ENCODE measurements around the gene KRTAP4-3.
"Not testable (repeated sequence)": the region's sequence is repeated elsewhere in the genome, so short reads cannot be mapped to it uniquely, and the experiment has no call there.

Gene KRTAP4-3

DNA sequence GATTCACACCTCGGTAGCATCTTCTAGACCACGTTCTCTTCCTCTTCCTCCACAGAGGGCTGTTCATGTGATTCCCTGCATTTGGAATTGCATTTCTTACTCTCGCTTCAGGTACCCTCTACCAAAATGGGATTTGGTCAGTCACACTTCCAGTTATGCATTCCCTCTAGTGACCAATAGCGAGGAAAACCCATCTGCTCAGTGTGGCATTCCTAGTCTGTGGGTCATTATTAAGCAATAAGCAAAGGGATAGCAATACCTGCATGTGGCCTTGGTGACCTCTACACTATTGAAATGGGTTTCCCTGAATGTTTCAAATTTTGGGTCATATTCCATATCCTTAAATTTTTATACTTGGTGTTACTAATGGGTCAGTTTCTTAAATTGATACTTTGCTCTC is 18.0 kb downstream of the KRTAP4-3 start:
- DNase-seq, result no peak

DNA sequence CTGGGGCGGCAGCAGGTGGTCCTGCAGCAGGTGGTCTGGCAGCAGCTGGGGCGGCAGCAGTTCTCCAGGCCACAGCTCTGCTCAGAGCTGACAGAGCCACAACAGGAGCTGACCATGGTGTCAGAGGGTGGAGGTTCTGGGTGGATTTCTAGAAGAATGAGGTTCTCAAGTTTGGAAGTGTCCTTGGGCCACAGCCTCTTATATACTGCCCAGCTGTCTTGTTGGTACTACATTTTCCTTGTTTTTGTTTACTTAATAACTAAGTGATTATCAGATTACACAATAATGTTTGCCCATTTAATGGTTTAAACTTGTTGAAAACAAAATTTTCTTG is 18.4 kb downstream of the KRTAP4-3 start, which contains the start of gene KRTAP4-5:
Gene KRTAP4-5, minus strand, starts transcription at position 174 of the 334 bp plus-strand sequence. Its CDS starts 58 bp downstream, at position 116.
- DNase-seq, result no peak

DNA sequence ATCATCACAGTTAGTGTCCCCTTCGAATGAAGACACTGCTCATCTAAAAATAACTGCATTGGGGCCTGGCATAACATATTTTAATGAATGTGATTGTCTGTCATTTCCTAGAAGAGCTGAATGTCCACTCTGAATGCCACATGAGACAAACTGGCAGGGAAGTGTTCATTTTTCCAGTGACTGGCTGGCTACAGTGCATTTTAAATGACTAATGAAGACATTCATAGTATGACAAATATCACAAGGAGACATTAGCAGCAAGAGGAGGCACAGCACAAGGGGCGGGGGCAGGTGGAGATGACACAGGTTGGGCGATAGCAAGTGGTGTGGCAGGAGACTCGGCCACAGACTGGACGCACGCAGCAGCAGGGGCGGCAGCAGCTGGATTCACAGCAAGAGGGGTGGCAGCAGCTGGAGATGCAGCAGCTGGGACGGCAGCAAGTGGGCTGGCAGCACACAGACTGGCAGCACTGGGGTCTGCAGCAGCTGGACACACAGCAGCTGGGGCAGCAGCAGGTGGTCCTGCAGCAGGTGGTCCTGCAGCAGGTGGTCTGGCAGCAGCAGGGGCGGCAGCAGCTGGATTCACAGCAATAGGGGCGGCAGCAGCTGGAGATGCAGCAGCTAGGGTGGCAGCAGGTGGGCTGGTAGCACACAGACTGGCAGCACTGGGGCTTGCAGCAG is 18.9 kb downstream of the KRTAP4-3 start:
- DNase-seq, result not testable (repeated sequence)

DNA sequence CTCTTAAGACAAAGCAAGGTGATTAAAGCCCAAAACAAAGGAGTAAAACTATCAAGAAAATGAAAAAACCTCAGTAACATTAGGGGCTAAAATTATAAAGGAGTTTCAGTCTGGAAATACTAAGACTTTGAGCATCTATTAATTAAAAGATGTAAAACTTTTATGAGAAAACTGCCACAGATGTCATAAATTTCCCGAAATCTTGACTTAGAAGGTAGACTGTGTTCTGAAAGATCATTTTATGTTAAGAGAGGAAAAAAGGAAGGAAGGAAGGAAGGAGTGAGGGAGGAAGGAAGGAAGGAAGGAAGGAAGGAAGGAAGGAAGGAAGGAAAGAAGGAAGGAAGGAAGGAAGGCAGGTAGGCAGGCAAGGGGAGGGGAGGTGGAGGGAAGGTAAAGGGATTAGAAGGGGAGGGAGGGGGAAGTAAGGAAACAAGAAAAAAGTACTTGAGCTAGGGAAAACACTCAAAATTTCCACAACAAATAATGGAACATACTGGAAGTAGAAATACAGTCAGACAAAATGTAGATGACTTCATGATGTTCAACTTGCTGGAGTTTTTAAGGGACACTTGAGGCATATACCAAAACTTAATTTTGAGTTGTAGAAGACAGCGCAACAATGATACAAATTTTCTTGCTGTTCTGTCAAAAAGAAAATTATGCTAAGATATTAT is 20.4 kb downstream of the KRTAP4-3 start:
- DNase-seq, result no peak

DNA sequence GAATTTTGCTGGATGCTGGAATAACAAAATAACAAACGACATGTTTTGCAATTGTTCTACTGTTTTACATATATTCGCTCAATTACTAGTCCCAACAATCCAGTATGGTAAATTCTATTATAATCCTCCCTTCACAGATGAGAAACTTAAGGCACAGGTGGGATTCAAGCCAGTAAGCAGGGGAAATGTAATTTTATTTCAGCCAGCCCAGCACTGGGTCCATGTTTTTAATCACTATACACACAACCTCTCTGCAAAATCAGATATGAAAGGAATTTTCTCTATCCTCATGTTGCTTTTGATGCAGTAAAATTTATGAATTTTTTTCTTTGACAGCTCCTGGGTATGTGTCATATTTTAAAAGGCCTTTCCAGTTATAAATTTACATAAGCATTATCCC is 22.8 kb downstream of the KRTAP4-3 start:
- no peak for DNase-seq

DNA sequence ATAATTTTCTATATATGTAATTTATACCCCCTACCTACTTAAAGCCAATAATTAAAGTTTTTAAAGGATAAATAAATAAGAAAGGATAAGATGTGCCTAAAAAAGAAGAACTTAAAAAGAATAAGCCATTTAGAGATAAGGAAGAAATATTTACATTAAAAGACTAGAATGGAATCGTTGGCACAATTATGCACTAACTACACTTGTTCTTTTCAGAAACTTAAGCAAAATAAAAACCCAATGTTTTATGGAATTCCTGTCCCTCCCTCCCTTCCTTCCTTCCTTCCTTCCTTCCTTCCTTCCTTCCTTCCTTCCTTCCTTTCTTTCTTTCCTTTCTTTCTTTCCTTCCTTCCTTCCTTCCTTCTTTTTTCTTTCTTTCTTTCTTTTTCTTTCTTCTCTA is 23.2 kb downstream of the KRTAP4-3 start:
- DNase-seq, result no peak

DNA sequence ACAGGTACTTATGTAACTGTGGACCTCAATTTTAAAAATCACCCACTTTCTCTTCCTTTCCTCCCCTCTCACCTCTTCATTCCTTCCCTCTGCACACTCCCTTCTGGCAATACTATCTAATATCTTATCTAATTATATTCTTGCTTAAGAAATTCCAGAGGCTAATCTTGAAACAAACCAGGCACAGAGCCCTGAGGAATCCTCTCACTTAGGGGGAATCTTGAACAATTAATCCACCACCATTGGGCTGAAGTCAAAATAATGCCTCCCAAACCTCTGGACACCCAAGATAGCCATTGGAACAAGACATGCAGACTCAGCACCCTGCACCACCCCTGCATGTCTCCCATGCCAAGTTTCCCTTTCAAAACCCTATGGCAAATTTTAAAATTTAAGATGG is 26.7 kb downstream of the KRTAP4-3 start:
- DNase-seq, result no peak

DNA sequence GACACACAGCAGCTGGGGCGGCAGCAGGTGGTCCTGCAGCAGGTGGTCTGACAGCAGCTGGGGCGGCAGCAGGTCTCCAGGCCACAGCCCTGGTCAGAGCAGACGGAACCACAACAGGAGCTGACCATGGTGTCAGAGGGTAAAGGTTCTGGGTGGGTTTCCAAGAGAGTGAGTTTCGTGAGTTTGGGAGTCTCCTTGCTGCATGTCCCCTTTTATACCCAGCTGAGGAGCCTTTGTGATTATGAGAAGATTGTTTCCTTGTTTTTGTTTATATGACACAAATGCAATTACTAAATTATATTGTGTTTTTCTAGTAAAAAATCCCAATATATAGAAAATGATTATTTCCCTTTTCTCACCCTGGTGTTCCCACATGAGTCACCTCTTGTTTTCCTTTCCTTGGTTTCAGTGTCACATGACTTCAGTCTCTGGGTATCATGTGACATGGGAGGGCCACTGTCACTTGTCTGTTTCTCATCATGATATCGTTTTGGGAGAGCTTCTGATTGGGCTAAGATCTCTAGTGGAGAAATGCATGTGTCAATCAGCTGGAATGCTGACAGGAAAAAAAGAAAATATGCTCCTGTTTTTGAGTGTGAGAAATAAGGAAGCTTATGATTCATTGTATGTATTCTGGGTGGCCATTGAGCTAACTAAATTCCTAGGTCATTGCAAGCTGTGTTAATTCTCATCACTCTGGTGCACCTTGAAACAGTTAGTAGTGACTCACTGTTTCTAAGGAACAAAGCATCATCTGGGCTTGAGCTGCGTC is 27.5 kb downstream of the KRTAP4-3 start, which contains the start of gene KRTAP4-6:
Gene KRTAP4-6, minus strand, starts transcription at position 185 of the 772 bp plus-strand sequence. Its CDS starts 57 bp downstream, at position 128.
- peak; percentile 20 for DNase-seq

DNA sequence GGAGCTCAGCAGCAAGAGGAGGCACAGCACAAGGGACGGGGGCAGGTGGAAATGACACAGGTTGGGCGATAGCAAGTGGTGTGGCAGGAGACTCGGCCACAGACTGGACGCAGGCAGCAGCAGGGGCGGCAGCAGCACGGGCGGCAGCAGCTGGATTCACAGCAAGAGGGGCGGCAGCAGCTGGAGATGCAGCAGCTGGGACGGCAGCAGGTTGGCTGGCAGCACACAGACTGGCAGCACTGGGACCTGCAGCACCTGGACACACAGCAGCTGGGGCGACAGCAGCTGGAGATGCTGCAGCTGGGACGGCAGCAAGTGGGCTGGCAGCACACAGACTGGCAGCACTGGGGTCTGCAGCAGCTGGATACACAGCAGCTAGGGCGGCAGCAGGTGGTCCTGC is 28.2 kb downstream of the KRTAP4-3 start:
- not testable (repeated sequence) for DNase-seq

DNA sequence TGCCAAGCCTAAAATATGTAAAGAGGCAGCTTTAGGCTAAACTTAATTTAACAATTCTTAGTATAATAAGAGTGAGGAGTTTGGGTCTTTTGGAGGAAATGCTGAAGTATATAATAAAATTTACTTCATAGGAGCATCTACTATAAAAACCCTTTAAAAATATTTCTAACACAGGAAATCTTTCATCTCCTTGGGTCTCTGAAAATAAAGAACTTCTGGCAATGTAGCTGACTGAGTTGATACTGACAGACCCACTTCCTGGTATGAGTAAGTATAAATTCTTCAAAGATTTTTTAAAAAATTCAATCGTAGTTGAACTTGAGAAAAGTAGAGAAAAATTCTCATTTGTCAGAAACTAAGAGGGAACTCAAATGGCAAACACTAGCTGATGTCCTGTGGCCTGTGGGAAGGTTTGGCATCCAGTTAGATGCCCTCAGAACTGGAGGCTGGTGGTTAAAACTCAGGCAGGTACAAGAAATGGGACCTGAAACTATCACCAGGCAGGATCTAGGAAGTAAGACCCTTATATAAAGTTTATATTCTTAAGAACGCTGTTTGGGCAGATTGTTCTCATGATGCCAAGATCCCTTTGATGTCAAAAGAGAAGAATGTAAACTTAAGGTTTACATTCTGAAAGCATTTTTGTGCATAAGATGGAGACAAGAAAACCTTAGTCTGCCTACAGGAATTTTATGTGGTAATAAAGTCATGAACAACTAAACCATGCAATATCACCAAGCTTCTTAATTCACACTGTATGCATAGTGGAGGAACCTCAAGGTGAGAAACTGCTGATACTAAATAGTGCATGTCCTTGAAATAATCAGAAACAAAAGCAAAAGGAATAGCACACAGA is 33.9 kb downstream of the KRTAP4-3 start:
- DNase-seq, result no peak

DNA sequence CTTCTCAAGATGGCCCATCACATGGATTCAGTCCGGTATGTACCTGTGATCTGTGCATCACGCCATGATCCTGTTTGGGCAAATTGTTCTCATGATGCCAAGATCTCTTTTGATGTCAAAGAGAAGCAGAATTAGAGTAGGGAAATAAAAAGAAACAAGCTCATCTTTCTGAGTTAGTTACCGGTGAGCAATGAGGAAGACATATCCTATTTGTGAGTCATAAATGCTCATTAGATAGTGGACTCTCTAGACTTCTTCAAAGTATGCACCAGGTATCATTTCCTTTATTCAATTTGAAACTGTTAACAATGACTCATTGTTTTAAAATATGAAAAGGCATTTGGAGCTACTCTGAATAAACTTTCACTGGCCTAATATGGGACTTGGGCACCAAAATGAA is 36.0 kb downstream of the KRTAP4-3 start:
- peak; percentile 13 for DNase-seq

DNA sequence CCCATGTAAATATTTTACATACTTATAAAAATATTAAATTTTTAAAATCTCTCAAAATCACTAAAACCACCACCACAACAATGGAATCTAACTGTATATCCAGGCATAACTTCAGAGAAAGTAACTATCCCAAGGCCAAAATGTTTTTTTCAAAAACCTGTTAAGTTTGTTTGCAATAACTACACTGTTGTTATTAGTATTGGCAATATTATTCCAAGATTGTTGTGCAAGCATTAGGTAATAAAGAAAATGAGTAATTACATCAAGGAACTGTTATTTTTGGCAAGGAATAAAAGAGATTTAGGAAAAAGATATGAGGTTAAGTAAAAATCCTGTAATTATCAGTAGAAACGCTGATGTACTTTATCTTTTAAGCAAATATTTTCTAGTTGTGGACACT is 40.6 kb downstream of the KRTAP4-3 start:
- no peak for DNase-seq

DNA sequence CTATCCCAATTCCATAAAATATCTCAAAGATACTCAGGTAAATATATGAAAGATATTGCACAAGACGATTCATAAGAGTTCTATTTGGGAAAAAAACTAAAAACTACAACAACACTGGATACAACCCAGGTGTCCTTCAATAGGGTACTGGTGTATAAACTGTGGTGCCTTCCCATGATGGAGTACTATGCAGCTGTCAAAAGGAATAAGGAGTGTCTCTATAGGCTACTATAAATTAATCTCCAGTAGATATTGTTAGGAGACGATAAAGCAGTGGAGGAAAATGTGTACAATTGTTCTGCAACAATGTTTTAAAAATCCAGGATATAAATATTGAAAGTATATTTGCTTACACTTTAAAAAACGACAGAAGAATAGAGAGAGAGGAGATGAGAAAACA is 41.6 kb downstream of the KRTAP4-3 start:
- DNase-seq, result no peak

DNA sequence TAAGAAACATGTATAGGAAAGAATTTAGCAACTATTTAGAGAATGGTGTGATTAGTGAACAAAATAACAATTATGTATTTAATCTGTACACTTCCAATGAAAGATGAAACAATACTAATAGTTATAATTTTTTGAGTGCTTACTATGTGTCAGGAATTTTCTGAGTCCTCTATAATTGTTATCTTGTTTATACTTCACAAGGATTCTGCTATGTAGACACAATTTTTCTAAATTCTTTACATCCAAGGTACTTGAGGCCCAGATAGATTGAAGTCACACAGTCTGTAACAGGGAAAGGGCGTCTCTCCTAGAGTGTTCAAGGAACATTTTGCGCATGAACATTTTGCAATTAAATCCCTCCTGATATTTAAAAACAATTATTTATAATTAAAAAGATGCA is 43.0 kb downstream of the KRTAP4-3 start:
- no peak for DNase-seq

DNA sequence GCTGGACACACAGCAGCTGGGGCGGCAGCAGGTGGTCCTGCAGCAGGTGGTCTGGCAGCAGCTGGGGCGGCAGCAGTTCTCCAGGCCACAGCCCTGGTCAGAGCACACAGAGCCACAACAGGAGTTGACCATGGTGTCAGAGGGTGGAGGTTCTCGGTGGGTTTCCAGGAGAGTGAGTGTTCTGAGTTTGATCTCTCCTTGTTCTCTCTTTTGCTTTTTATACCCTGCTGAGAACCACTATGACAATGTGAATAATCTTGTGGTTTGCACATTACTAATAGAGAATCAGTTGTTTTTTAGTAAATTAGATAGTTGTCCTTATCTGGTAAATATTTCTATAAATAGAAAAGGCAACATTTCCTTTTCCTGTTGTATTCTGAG is 44.0 kb downstream of the KRTAP4-3 start, which contains the start of gene KRTAP4-12:
Gene KRTAP4-12, minus strand, starts transcription at position 192 of the 381 bp plus-strand sequence. Its CDS starts 60 bp downstream, at position 132.
- not testable (repeated sequence) for DNase-seq

DNA sequence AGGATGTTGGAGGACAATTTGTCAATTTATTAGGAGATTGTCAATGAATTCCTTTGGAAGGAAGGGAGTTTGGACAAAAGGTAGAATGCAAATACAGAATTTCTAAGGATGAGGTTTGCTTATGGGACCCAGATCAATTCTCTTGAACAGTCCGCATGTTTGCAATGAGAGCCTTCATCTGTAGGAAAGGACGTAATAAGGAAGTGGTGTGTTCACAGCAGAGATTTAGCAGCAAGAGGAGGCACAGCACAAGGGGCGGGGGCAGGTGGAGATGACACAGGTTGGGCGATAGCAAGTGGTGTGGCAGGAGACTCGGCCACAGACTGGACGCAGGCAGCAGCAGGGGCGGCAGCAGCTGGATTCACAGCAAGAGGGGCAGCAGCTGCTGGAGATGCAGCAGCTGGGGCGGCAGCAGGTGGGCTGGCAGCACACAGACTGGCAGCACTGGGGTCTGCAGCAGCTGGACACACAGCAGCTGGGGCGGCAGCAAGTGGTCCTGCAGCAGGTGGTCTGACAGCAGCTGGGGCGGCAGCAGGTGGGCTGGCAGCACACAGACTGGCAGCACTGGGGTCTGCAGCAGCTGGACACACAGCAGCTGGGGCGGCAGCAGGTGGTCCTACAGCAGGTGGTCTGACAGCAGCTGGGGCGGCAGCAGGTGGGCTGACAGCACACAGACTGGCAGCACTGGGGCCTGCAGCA is 44.6 kb downstream of the KRTAP4-3 start:
- not testable (repeated sequence) for DNase-seq

DNA sequence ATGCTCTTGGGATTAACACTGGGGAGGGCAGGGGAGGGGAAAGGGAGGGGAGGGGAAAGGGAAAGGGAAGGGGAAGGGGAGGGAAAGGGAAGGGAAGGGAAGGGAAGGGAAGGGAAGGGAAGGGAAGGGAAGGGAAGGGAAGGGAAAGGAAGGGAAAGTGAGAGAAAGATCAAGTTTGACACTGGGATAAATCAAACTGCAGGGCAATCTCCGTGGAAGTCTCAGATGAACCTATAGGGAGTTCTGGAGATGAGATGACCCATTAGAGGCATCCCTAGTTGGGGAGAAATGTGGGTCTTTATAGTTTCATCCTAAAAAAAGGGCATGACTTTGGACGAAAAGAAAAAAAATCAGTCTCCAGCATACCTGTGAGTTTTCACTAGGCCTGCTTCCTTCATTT is 46.3 kb downstream of the KRTAP4-3 start:
- DNase-seq, result no peak

DNA sequence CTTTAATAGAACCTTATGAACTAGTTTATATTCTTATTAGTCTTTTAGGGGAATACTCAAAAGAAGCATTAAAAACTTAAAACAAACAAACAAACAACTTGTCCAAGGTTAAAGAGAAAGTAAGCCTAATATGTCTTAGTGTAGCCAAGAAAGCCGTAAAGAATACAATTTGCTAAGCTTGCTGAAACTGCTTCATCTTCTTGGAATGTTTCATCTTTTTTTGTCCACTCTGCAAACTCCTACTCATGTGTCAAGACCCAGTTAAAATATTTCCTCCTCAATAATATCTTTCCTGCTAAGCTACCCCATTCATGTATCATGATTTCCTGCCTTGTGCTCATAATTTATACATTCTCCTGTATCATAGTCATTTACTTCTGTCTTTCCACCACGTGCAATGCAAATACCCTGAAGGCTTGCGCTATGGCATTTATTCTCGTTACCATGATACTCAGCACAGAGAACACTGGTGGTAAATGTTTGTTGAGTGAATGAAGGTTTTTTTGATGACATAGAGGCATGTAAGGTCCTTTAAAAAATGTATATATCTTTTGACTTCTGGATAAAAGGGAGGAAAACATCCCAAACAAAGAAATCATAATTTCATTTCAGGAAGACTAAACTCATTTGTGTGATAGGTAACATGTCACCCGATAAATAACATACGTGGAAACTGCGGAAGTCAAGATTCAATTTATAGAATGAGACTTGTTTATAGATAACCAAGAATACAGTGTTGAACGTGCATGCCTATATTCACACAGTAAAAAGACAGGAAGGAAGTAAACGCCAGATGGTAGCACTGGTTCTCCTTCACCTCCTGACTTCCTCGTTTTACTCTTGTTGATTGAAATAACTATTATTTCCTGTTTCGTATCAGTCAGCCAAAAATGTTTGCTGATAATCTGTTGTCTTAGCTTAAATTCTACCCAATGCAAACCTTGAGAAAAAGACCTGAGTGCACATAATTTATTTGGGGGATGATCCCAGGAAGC is 48.0 kb downstream of the KRTAP4-3 start:
- DNase-seq, result not testable (repeated sequence)

DNA sequence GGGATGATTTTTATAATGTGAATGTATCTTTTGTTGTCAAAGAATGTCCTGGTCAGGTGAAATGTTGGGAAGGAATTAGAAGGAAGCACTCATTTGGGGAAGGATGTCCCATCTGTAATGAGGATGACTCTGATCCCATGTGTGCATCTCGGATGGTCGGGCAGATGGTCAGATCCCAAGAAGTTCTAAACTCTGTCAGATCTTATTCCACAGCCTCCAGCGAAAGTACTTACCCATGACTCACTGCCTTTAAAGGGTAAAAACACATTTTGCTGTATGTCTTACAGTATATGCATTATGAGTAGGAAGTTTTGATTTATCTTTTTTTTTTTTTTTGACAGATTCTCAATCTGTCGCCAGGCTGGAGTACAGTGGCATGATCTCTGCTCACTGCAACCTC is 49.3 kb downstream of the KRTAP4-3 start:
- no peak for DNase-seq

DNA sequence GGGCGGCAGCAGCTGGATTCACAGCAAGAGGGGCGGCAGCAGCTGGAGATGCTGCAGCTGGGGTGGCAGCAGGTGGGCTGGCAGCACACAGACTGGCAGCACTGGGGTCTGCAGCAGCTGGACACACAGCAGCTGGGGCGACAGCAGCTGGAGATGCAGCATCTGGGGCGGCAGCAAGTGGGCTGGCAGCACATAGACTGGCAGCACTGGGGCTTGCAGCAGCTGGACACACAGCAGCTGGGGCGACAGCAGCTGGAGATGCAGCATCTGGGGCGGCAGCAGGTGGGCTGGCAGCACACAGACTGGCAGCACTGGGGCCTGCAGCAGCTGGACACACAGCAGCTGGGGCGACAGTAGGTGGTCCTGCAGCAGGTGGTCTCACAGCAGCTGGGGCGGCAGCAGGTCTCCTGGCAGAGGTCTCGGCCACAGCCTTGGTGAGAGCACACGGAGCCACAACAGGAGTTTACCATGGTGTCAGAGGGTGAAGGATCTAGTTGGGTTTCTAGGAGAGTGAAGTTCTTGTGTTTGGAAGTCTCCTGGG is 50.1 kb downstream of the KRTAP4-3 start, which contains the start of gene KRTAP4-11:
Gene KRTAP4-11, minus strand, starts transcription at position 528 of the 541 bp plus-strand sequence. Its CDS starts 58 bp downstream, at position 470.
- not testable (repeated sequence) for DNase-seq

Measured in DMS53 (cell line).